Measurements from ENCODE around the gene ITPR1.

Gene ITPR1

GRCh38 chr3:4772171-4772804 is 279.1 kb downstream of the ITPR1 start:
- Histone ChIP-seq H3K27me3 (ENCODE audit: insufficient read depth, low read length, poor library complexity) (no peaks in the 10 kb centered on the region), H3K27ac (ENCODE audit: low read depth, low read length) (no peak overlapping the region), H3K56ac (ENCODE audit: low read length) (no peak overlapping the region), H2AK5ac (ENCODE audit: low read length) (no peak overlapping the region), H4K5ac (ENCODE audit: low read length) (no peak overlapping the region), H3K18ac (ENCODE audit: low read length) (no peak overlapping the region), H2BK120ac (ENCODE audit: low read depth, low read length) (no peak overlapping the region), H2BK5ac (ENCODE audit: low read length) (no peak overlapping the region), H3K9ac (ENCODE audit: low read length) (no peak overlapping the region), H3K4me1 (ENCODE audit: control insufficient read depth, low read depth, low read length) (no peaks in the 10 kb centered on the region), H2BK15ac (replicated peaks; ENCODE audit: low read depth) (no peak overlapping the region), H3K79me2 (ENCODE audit: control insufficient read depth, insufficient read depth, low read length) (no peaks in the 10 kb centered on the region), H3K4me2 (ENCODE audit: low read length) (no peak overlapping the region), H3K23ac (ENCODE audit: low read length) (no peak overlapping the region), H3K4ac (ENCODE audit: low read depth, low read length) (no peak overlapping the region), H3K36me3 (ENCODE audit: control insufficient read depth, insufficient read depth, low read length) (no peaks in the 10 kb centered on the region), H4K8ac (ENCODE audit: low read depth, low read length) (no peak overlapping the region), H3K4me3 (ENCODE audit: low read length) (no peak overlapping the region), H3K79me1 (ENCODE audit: low read length) (no peaks in the 10 kb centered on the region)
- WGBS (ENCODE audit: extremely low coverage, insufficient coverage, low lambda C conversion rate): no CpG with 5 or more reads among the region's 4 CpGs
- DNase-seq: no peak

- H2BK5ac ChIP-seq (ENCODE audit: low read length): no peak overlapping the region
- H2BK120ac ChIP-seq (ENCODE audit: low read depth, low read length): no peak overlapping the region
- H3K4me3 ChIP-seq (ENCODE audit: low read length): no peak overlapping the region
- DNase-seq: no peak
- no peak overlapping the region for H3K23ac ChIP-seq (ENCODE audit: low read length)
- no peaks in the 10 kb centered on the region for H3K36me3 ChIP-seq (ENCODE audit: control insufficient read depth, insufficient read depth, low read length)
- H2BK15ac ChIP-seq (replicated peaks; ENCODE audit: low read depth): no peak overlapping the region
- no peak overlapping the region for H2AK5ac ChIP-seq (ENCODE audit: low read length)
- H3K4ac ChIP-seq (ENCODE audit: low read depth, low read length): no peak overlapping the region
- WGBS (ENCODE audit: extremely low coverage, insufficient coverage, low lambda C conversion rate): no CpG with 5 or more reads among the region's 9 CpGs
- H3K9ac ChIP-seq (ENCODE audit: low read length): no peak overlapping the region
- H3K4me1 ChIP-seq (ENCODE audit: control insufficient read depth, low read depth, low read length): no peaks in the 10 kb centered on the region
- no peaks in the 10 kb centered on the region for H3K79me2 ChIP-seq (ENCODE audit: control insufficient read depth, insufficient read depth, low read length)
- H4K5ac ChIP-seq (ENCODE audit: low read length): no peak overlapping the region
- no peaks in the 10 kb centered on the region for H3K27me3 ChIP-seq (ENCODE audit: insufficient read depth, low read length, poor library complexity)
- no peak overlapping the region for H3K4me2 ChIP-seq (ENCODE audit: low read length)
- no peak overlapping the region for H3K27ac ChIP-seq (ENCODE audit: low read depth, low read length)
- no peak overlapping the region for H4K8ac ChIP-seq (ENCODE audit: low read depth, low read length)
- H3K79me1 ChIP-seq (ENCODE audit: low read length): no peaks in the 10 kb centered on the region
- H3K18ac ChIP-seq (ENCODE audit: low read length): no peak overlapping the region
- H3K56ac ChIP-seq (ENCODE audit: low read length): no peak overlapping the region
These were observed 279.7 kb downstream of the ITPR1 start for GRCh38 chr3:4772858-4773257.

- H3K4me1 ChIP-seq (ENCODE audit: control insufficient read depth, low read depth, low read length): no peaks in the 10 kb centered on the region
- DNase-seq: no peak
- no peak overlapping the region for H4K8ac ChIP-seq (ENCODE audit: low read depth, low read length)
- H3K56ac ChIP-seq (ENCODE audit: low read length): no peak overlapping the region
- H3K4me2 ChIP-seq (ENCODE audit: low read length): no peak overlapping the region
- no peak overlapping the region for H2BK15ac ChIP-seq (replicated peaks; ENCODE audit: low read depth)
- no peaks in the 10 kb centered on the region for H3K79me2 ChIP-seq (ENCODE audit: control insufficient read depth, insufficient read depth, low read length)
- no peak overlapping the region for H3K27ac ChIP-seq (ENCODE audit: low read depth, low read length)
- WGBS (ENCODE audit: extremely low coverage, insufficient coverage, low lambda C conversion rate): no CpG with 5 or more reads among the region's 2 CpGs
- no peak overlapping the region for H3K23ac ChIP-seq (ENCODE audit: low read length)
- H3K36me3 ChIP-seq (ENCODE audit: control insufficient read depth, insufficient read depth, low read length): no peaks in the 10 kb centered on the region
- H2BK120ac ChIP-seq (ENCODE audit: low read depth, low read length): no peak overlapping the region
- no peak overlapping the region for H3K9ac ChIP-seq (ENCODE audit: low read length)
- H3K4me3 ChIP-seq (ENCODE audit: low read length): no peak overlapping the region
- H3K18ac ChIP-seq (ENCODE audit: low read length): no peak overlapping the region
- H4K5ac ChIP-seq (ENCODE audit: low read length): no peak overlapping the region
- no peak overlapping the region for H3K4ac ChIP-seq (ENCODE audit: low read depth, low read length)
- no peak overlapping the region for H2BK5ac ChIP-seq (ENCODE audit: low read length)
- no peaks in the 10 kb centered on the region for H3K79me1 ChIP-seq (ENCODE audit: low read length)
- no peaks in the 10 kb centered on the region for H3K27me3 ChIP-seq (ENCODE audit: insufficient read depth, low read length, poor library complexity)
- no peak overlapping the region for H2AK5ac ChIP-seq (ENCODE audit: low read length)
These were observed 280.4 kb downstream of the ITPR1 start for GRCh38 chr3:4773583-4773982.

- Histone ChIP-seq H4K5ac (ENCODE audit: low read length) (no peak overlapping the region), H3K18ac (ENCODE audit: low read length) (no peak overlapping the region), H2BK5ac (ENCODE audit: low read length) (no peak overlapping the region), H2BK15ac (replicated peaks; ENCODE audit: low read depth) (no peak overlapping the region), H2BK120ac (ENCODE audit: low read depth, low read length) (no peak overlapping the region), H3K79me2 (ENCODE audit: control insufficient read depth, insufficient read depth, low read length) (no peaks in the 10 kb centered on the region), H3K56ac (ENCODE audit: low read length) (no peak overlapping the region), H3K4me3 (ENCODE audit: low read length) (no peak overlapping the region), H3K27me3 (ENCODE audit: insufficient read depth, low read length, poor library complexity) (no peaks in the 10 kb centered on the region), H3K79me1 (ENCODE audit: low read length) (no peaks in the 10 kb centered on the region), H3K36me3 (ENCODE audit: control insufficient read depth, insufficient read depth, low read length) (no peaks in the 10 kb centered on the region), H3K4me1 (ENCODE audit: control insufficient read depth, low read depth, low read length) (no peaks in the 10 kb centered on the region), H3K4me2 (ENCODE audit: low read length) (no peak overlapping the region), H3K9ac (ENCODE audit: low read length) (no peak overlapping the region), H3K27ac (ENCODE audit: low read depth, low read length) (no peak overlapping the region), H2AK5ac (ENCODE audit: low read length) (no peak overlapping the region), H4K8ac (ENCODE audit: low read depth, low read length) (no peak overlapping the region), H3K4ac (ENCODE audit: low read depth, low read length) (no peak overlapping the region), H3K23ac (ENCODE audit: low read length) (no peak overlapping the region)
- no peak for DNase-seq
- no CpG with 5 or more reads among the region's 3 CpGs for WGBS (ENCODE audit: extremely low coverage, insufficient coverage, low lambda C conversion rate)
These were observed 281.4 kb downstream of the ITPR1 start for GRCh38 chr3:4774531-4774930.

- no peak for DNase-seq
- Histone ChIP-seq H4K5ac (ENCODE audit: low read length) (no peak overlapping the region), H3K4me1 (ENCODE audit: control insufficient read depth, low read depth, low read length) (no peaks in the 10 kb centered on the region), H2BK15ac (replicated peaks; ENCODE audit: low read depth) (no peak overlapping the region), H3K36me3 (ENCODE audit: control insufficient read depth, insufficient read depth, low read length) (no peaks in the 10 kb centered on the region), H2BK120ac (ENCODE audit: low read depth, low read length) (no peak overlapping the region), H2AK5ac (ENCODE audit: low read length) (no peak overlapping the region), H4K8ac (ENCODE audit: low read depth, low read length) (no peak overlapping the region), H3K9ac (ENCODE audit: low read length) (no peak overlapping the region), H3K56ac (ENCODE audit: low read length) (no peak overlapping the region), H3K79me1 (ENCODE audit: low read length) (no peaks in the 10 kb centered on the region), H3K27ac (ENCODE audit: low read depth, low read length) (no peak overlapping the region), H3K27me3 (ENCODE audit: insufficient read depth, low read length, poor library complexity) (no peaks in the 10 kb centered on the region), H3K23ac (ENCODE audit: low read length) (no peak overlapping the region), H3K4me3 (ENCODE audit: low read length) (no peak overlapping the region), H3K4me2 (ENCODE audit: low read length) (no peak overlapping the region), H2BK5ac (ENCODE audit: low read length) (no peak overlapping the region), H3K4ac (ENCODE audit: low read depth, low read length) (no peak overlapping the region), H3K79me2 (ENCODE audit: control insufficient read depth, insufficient read depth, low read length) (no peaks in the 10 kb centered on the region), H3K18ac (ENCODE audit: low read length) (no peak overlapping the region)
- WGBS (ENCODE audit: extremely low coverage, insufficient coverage, low lambda C conversion rate): no CpG with 5 or more reads among the region's 4 CpGs
These were observed 283.3 kb downstream of the ITPR1 start for GRCh38 chr3:4776399-4776979.
